GM19467 (cell line): Measurements from ENCODE around the gene RPL12.
"Not testable (repeated sequence)": the region's sequence is repeated elsewhere in the genome, so short reads cannot be mapped to it uniquely, and the experiment has no call there.

Source experiments
- ATAC-seq: cut with Tn5 transposase; IDR thresholded peaks from one replicate; pipeline ENCODE4 v1.9.1; 2021; ENCODE audit warnings: mild to moderate bottlenecking, moderate library complexity; ENCODE audit not compliant: unreplicated experiment

Gene RPL12

DNA sequence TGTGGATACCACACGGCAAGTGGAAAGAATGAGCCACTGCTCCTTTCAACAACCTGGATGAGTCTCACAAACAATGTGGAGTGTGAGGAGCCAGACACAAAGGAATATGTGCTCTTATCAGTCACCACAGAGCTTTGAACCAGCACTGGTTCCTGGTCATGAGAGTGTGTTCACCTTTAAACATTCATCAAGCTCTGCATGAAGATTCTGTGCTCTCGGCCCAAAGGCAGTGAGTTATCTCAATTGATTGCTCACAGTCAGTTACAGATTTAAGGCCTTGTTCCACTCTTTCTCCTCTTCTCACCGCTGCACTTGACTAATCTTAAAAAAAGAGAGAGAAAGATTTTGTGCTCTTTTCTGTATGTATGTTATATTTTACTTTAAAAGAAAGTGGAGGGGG lies 19.5 kb upstream of the RPL12 start:
- no peak for ATAC-seq

DNA sequence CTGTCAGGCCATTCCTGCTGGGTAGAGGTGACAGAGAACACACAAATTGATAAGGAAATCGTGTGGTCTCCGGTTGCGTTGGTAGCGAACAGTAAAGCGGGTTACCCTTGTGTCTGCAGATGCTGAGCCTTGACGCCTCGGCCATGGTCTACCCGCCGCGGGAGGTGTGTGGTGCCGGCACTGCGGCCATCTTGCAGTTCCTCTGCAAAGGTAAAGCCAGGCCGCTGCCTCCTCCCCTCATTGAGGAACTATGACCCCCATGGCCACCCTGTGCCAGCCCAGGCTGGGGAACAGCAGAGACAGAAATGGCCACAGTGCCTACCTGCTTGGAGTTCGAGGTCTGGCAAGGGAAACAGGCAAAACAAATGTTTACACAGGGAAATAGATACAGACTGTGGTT lies 16.4 kb upstream of the RPL12 start:
- ATAC-seq: no peak

GRCh38 chr9:127466407-127466917 lies 15.3 kb upstream of the RPL12 start:
- ATAC-seq: not testable (repeated sequence)

DNA sequence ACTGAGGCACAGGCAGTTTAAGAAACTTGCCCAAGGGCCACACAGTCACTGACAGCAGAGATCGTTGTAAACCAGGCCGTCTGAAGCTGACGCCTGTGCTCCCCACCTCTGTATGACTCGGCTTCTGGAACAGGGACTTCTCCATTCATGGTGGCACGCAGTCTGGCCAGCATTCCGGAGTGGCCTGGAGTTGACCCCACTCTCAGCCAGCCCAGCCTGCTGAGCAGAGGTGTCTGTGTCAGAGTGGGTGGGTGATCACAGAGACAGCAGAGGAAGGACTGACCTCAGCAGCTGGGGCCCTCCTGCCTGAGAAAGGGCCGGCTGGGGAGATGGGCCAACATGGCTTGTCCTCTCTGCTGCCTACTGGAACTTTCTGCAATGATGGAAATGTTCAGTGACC lies 12.7 kb upstream of the RPL12 start:
- no peak for ATAC-seq

- ATAC-seq: no peak
Observed at GRCh38 chr9:127463382-127463781, 12.2 kb upstream of the RPL12 start.

DNA sequence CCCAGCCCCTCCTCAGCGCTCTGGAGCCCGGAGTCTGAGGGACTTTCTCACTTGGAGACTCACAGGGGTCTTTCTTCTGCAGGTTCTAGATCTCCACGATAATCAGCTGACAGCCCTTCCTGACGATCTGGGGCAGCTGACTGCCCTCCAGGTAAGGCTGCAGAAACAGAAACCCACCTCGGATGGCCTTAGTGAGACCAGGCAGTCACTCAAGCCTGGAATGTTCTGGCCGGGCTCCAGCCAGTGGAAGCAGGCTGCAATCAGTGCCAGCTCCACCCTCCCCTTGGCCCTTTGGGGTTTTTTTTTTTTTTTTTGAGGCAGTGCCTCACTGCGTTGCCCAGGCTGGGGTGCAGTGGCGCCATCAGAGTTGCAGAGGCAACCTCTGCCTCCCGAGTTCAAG lies 7.7 kb upstream of the RPL12 start:
- ATAC-seq: no peak

DNA sequence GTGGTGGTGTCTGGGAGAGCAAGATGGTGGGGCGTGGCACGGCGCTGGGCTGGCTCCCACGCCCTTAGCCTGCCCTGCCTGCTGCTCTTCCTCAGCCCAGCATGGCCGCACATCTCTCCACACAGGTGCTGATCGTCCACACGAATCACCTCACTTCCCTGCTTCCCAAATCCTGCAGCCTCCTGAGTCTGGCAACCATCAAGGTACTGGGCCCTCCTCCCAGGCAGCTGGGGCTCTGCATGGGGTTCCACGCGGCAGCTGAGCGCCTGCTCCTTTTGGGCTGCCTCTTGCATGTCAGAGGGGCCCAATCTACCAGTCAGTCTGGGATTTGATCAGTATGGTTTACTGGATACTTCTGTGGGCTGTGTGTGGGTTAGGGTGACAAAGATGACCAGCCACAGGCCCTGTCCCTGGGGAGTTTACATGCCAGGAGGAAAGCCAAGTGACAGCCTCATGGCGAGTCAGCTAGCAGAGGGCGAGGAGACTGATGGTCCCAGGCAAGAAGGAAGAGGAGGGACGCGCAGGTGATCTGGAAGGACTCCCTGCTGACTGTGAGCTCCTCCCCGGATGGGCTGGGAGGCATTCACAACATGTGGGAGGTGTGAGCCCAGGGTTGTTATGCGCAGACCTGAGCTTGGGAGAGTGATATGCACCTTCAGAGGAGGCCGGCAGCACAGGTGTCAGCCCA lies 6.1 kb upstream of the RPL12 start:
- ATAC-seq: no peak

DNA sequence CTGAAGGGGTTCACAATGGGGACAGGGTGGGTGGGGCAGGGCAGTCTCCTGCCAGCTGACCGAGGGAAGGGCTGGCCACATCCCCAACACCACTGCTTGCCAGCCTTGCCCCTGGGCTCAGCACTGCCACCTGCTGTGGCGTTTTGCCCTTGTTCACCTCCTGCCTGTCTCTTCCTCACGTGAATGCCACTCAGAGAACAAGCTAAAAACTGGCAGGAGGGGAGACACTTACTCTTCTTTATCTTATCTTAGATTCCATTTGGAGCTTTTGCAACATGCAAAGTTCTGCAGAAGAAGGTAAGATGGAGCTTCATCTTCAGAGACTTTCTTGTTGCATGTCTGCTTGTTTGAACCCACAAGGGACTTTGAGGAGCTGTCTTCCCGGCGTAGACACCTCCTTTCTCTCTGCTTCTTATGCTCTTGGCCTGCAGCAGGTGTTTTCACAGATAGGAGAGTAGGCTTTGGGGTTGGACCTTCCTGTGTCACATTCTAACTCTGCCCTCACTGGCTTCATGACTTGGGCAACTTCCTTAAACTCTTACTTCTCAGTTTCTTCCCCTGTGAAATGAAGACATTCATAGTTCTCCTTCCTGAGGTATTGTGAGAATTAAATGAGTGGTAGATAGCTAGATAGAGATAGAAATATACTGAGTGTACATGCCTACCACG lies 4.3 kb upstream of the RPL12 start:
- ATAC-seq: no peak

- ATAC-seq: no peak
Observed at GRCh38 chr9:127452691-127453090, 1.5 kb upstream of the RPL12 start.

- ATAC-seq: peak; percentile 2
Observed at GRCh38 chr9:127451858-127452656, 851 bp upstream of the RPL12 start.

DNA sequence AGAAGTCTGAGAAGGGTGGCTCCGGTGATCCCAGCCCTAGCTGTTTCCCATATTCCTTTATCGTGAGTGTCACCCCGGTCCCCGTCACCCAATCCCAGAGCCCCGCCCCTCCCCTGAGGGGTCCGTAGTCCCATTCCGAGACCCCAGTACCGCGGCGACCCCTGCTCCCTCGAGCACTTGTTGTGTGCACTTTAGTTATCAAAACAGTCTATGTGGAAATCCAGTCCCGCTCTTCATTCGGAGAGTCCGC lies 327 bp upstream of the RPL12 start:
- ATAC-seq: peak; percentile 18

DNA sequence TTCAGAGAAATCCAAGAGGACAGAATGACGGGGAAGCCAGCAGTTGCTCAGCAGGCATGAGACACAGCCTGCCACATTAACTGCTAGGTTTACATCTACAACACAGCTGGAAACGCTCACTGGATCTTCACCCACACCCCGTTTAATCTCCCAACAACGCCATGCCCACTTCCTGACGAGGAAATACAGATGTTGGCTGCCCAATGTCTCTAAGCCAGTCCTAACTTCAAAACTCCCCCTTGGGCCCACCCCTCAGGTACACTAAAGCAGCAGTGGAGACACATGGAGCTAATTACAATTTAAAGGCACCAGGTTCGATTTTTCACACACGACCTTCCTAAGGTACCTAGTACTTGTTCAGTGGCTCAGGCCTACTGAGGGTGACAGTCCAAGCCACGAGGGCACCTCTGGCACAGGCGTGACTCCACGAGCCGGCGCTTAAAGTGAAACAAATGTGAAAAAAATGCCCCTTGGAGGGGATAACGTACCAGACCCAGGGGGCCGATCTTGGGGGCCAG lies 904 bp downstream of the RPL12 start:
- no peak for ATAC-seq

- no peak for ATAC-seq
Observed at GRCh38 chr9:127449332-127449966, 1.8 kb downstream of the RPL12 start.

DNA sequence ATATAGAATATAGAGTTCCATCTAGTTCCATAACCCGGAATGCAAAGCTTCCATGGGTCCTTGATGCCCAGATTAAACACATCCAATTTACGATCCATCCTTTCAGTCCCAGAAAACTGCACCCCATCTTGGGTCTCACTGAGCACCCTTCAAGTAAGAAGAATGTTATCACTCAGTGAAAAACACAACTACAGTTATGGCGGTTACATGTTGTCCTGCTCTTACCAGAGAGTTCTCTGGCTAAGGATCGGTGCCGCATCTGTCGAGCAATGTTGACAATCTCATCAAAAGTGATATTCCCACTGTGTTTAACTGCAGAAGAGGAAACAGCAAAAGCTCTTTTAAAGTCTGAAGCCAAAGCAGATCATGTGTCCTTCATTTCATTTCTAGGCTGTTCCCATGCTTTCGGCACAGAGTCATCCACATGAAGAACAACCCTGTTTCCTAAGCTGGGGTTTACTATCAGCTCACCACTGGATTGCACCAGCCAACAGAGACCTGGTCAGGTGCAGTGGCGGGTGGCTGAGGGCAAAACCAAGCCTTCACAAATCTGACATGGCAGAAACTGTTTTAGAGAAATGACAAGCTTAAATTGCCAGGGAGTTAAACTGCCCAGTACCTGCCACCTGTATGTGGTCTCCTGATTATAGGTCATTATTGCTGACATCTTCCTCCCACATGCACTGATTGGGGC lies 2.9 kb downstream of the RPL12 start:
- ATAC-seq: no peak

- ATAC-seq: no peak
Observed at GRCh38 chr9:127447416-127448111, 3.6 kb downstream of the RPL12 start.

DNA sequence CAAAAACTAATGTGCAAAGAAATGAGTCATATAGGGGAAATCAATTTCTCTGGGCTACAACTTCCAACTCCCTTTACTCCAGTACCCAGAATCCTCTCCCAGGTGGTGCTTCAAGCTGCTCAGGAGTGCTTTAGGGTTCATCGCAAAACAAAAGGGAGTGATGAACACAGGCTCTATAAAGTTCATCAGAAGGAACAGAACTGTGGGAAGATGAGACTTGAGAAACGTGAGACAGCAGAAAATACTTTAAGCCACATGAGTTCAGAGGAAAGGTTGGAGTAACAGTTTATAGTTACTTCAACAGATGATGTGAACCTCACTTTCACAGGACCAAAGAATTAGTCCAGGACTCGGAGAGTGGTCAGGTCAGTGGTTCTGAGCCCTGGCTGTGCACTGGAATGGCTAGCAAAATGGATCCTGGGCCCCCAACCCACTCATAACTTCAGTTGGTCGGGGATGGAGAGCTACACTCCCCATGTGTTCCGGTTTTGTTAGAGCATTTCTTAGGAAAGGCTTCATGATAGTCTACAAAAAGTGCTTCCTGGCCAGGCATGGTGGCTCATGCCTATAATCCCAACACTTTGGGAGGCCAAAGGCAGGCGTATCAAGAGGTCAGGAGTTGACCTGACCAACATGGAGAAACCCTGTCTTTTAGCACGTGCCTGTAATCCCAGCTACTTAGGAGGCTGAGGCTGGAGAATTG lies 4.3 kb downstream of the RPL12 start:
- no peak for ATAC-seq

GRCh38 chr9:127445851-127446712 lies 5.1 kb downstream of the RPL12 start:
- ATAC-seq: no peak
